ENCODE measurements around the gene ACSM4. TPM values are rescaled to one million over a fixed set of nuclear protein-coding genes. Genes with fewer than 3 reads are reported as not detected.

Gene ACSM4
- total and polyA plus RNA-seq, 2 donors (not counting 1 experiment from before 2014, with no cell fraction given) = not detected

DNA sequence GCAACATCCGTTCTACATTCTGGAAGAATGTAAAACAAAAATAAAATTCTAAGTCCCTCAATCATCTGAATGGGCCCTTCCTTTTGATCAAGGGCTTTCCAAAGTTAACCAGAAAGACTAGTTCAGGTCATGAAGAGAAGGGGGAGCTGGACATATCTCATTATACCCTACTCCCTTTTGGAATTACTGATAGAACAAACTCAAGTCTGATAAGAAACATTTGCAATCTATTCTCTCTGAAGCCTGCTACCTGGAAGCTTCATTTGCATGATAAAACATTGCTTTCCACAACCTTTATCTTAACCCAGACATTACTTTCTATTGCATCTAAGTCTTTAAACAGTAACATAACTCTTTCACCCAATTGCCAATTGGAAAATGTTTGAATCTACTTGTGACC is 8.3 kb upstream of the ACSM4 start:
- ChIA-PET CTCF (no interaction called here), POLR2A (no interaction called here)
- Histone ChIP-seq H3K4me1 (ENCODE audit: control insufficient read depth in 2 of 2, insufficient read depth in 2 of 2, low read length in 2 of 2) (no peaks in the 10 kb centered on the region), H4K20me1 (ENCODE audit: control insufficient read depth, insufficient read depth, low read length, poor library complexity, severe bottlenecking) (no peaks in the 10 kb centered on the region), H3K4me2 (replicated peaks; ENCODE audit: low read depth, low read length, poor library complexity, severe bottlenecking) (no peak overlapping the region), H3K79me2 (ENCODE audit: control insufficient read depth, insufficient read depth, low read length) (no peaks in the 10 kb centered on the region), H3K27me3 (replicated peaks in 1 of 4; ENCODE audit: control extremely low read depth in 1 of 4, control insufficient read depth in 3 of 4, insufficient read depth in 4 of 4, low read length in 3 of 4) (peaks cover 0 to 3% (median 0%) of the 10 kb centered on the region in 4 experiments), H3K27ac (ENCODE audit: low read length in 2 of 2) (no peak overlapping the region), H2AFZ (ENCODE audit: insufficient read depth, low read depth, low read length, poor library complexity, severe bottlenecking) (no peak overlapping the region), H3K9me3 (ENCODE audit: control extremely low read depth in 1 of 3, control insufficient read depth in 2 of 3, insufficient read depth in 1 of 3, low read length in 2 of 3) (peaks cover 0 to 5% (median 0%) of the 10 kb centered on the region in 3 donors), H3K9ac (ENCODE audit: low read length) (no peak overlapping the region), H3K36me3 (replicated peaks in 1 of 2; ENCODE audit: control extremely low read depth in 1 of 2, control insufficient read depth in 1 of 2, extremely low read depth in 1 of 2, insufficient read depth in 2 of 2, low read length in 1 of 2) (no peaks in the 10 kb centered on the region), H3K4me3 (ENCODE audit: control extremely low read depth in 1 of 5, extremely low read depth in 1 of 5, insufficient read depth in 1 of 5, low read depth in 2 of 5, low read length in 4 of 5) (no peak overlapping the region)
- intact Hi-C loops (cut with micrococcal nuclease) = no loop called here
- TF ChIP-seq EZH2 (IDR thresholded peaks at IDR 0.05; ENCODE audit: borderline replicate concordance, insufficient read depth, low read depth, low read length, poor library complexity, severe bottlenecking) = no peak
- no peak for DNase-seq
- WGBS (ENCODE audit: insufficient coverage) = no CpG with 5 or more reads among the region's 1 CpG
- no peak overlapping the region for H3K27ac Mint-ChIP-seq
- no peaks in the 10 kb centered on the region for H3K9me3 Mint-ChIP-seq (ENCODE audit: insufficient read depth)
- no peak for ATAC-seq (ENCODE audit: low read depth)
- no peaks in the 10 kb centered on the region for H3K4me1 Mint-ChIP-seq
- peaks cover 25% of the 10 kb centered on the region for H3K27me3 Mint-ChIP-seq
- H3K4me3 Mint-ChIP-seq = no peak overlapping the region

DNA sequence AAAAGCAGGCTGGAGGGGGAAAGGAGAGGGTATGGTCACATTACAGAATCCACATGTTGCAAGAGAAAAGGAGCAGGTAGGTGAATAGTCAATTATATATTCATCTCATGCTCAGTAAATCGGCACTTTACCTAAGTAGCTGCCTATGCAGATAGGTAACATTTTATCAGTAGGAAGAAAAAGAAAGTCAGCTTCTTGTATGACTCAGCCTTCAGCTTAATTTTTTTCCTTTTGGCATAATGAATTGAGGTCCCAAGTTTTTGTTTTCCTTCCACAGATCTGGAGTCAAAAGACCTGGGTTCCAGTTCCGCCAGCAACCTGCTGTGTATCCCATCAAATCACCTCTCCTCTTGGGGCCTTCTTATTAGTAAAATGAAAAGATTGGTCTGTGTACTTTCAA is 6.0 kb upstream of the ACSM4 start:
- no peak overlapping the region for H3K27ac Mint-ChIP-seq
- no peaks in the 10 kb centered on the region for H3K36me3 ChIP-seq (replicated peaks in 1 of 2; ENCODE audit: control extremely low read depth in 1 of 2, control insufficient read depth in 1 of 2, extremely low read depth in 1 of 2, insufficient read depth in 2 of 2, low read length in 1 of 2)
- H3K4me3 Mint-ChIP-seq = no peak overlapping the region
- TF ChIP-seq, protein P1, sequence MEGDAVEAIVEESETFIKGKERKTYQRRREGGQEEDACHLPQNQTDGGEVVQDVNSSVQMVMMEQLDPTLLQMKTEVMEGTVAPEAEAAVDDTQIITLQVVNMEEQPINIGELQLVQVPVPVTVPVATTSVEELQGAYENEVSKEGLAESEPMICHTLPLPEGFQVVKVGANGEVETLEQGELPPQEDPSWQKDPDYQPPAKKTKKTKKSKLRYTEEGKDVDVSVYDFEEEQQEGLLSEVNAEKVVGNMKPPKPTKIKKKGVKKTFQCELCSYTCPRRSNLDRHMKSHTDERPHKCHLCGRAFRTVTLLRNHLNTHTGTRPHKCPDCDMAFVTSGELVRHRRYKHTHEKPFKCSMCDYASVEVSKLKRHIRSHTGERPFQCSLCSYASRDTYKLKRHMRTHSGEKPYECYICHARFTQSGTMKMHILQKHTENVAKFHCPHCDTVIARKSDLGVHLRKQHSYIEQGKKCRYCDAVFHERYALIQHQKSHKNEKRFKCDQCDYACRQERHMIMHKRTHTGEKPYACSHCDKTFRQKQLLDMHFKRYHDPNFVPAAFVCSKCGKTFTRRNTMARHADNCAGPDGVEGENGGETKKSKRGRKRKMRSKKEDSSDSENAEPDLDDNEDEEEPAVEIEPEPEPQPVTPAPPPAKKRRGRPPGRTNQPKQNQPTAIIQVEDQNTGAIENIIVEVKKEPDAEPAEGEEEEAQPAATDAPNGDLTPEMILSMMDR (IDR thresholded peaks at IDR 0.05) = no peak
- no peak for TF ChIP-seq EZH2 (IDR thresholded peaks at IDR 0.05; ENCODE audit: borderline replicate concordance, insufficient read depth, low read depth, low read length, poor library complexity, severe bottlenecking)
- H3K9ac ChIP-seq (ENCODE audit: low read length) = no peak overlapping the region
- WGBS (ENCODE audit: insufficient coverage) = no CpG with 5 or more reads among the region's 2 CpGs
- H3K27ac ChIP-seq (ENCODE audit: low read length in 2 of 2) = no peak overlapping the region
- H3K4me2 ChIP-seq (replicated peaks; ENCODE audit: low read depth, low read length, poor library complexity, severe bottlenecking) = no peak overlapping the region
- H4K20me1 ChIP-seq (ENCODE audit: control insufficient read depth, insufficient read depth, low read length, poor library complexity, severe bottlenecking) = no peaks in the 10 kb centered on the region
- no peaks in the 10 kb centered on the region for H3K9me3 ChIP-seq (ENCODE audit: control extremely low read depth in 1 of 3, control insufficient read depth in 2 of 3, insufficient read depth in 1 of 3, low read length in 2 of 3)
- no peak for DNase-seq
- POLR2A ChIA-PET = no interaction called here
- H3K27me3 Mint-ChIP-seq = peaks cover 21% of the 10 kb centered on the region
- intact Hi-C loops (cut with micrococcal nuclease) = no loop called here
- no peak for ATAC-seq (ENCODE audit: low read depth)
- no peak overlapping the region for H2AFZ ChIP-seq (ENCODE audit: insufficient read depth, low read depth, low read length, poor library complexity, severe bottlenecking)
- H3K9me3 Mint-ChIP-seq (ENCODE audit: insufficient read depth) = no peaks in the 10 kb centered on the region
- H3K4me1 ChIP-seq (ENCODE audit: control insufficient read depth in 2 of 2, insufficient read depth in 2 of 2, low read length in 2 of 2) = no peaks in the 10 kb centered on the region
- no peak overlapping the region for H3K4me3 ChIP-seq (ENCODE audit: control extremely low read depth in 1 of 5, extremely low read depth in 1 of 5, insufficient read depth in 1 of 5, low read depth in 2 of 5, low read length in 4 of 5)
- no peaks in the 10 kb centered on the region for H3K79me2 ChIP-seq (ENCODE audit: control insufficient read depth, insufficient read depth, low read length)
- H3K4me1 Mint-ChIP-seq = no peaks in the 10 kb centered on the region
- CTCF ChIA-PET = no interaction called here
- peaks cover 0 to 3% (median 0%) of the 10 kb centered on the region in 4 experiments for H3K27me3 ChIP-seq (replicated peaks in 1 of 4; ENCODE audit: control extremely low read depth in 1 of 4, control insufficient read depth in 3 of 4, insufficient read depth in 4 of 4, low read length in 3 of 4)
